Kidney (tissue), 14 donors: Measurements from ENCODE around the gene RAD51B. TPM values are rescaled to one million over a fixed set of nuclear protein-coding genes. Genes with fewer than 3 reads are reported as not detected.

Experiments used
- DNase-seq, 5 donors: peaks; one replicate each; pipeline ENCODE4 v3.0.0-alpha.2; 2013 to 2020
- FAIRE-seq: peaks from 2 replicates; lab custom pipeline; 2012; peaks lifted over from hg19 to GRCh38; lab: Jason Lieb, UNC
- H3K27ac ChIP-seq, 2 donors: one replicate each; pipeline ENCODE4 v1.7.0; 2013; ENCODE audit warnings: low read depth in 2 of 2, low read length in 2 of 2, inconsistent platforms in 1 of 2
- H3K27me3 ChIP-seq: one replicate; pipeline ENCODE4 v1.7.1; 2013; ENCODE audit warnings: low read length, inconsistent platforms; ENCODE audit not compliant: control insufficient read depth, insufficient read depth
- H3K36me3 ChIP-seq, 3 donors: one replicate each; pipeline versions ENCODE4 v1.7.0 to v1.7.1; 2013; ENCODE audit warnings: low read length in 3 of 3, control low read depth in 1 of 3, inconsistent platforms in 1 of 3; ENCODE audit not compliant: insufficient read depth in 3 of 3, control insufficient read depth in 2 of 3
- H3K4me1 ChIP-seq, 3 donors: one replicate each; pipeline versions ENCODE4 v1.7.0 to v1.7.1; 2013; ENCODE audit warnings: low read length in 3 of 3, inconsistent platforms in 1 of 3, low read depth in 1 of 3; ENCODE audit not compliant: control insufficient read depth in 2 of 3, insufficient read depth in 2 of 3
- H3K4me3 ChIP-seq, 3 donors: one replicate each; pipeline versions ENCODE4 v1.7.0 to v1.8.1; 2013; ENCODE audit warnings: low read length in 3 of 3, control low read depth in 1 of 3, inconsistent platforms in 1 of 3
- H3K9ac ChIP-seq, 3 donors: one replicate each; pipeline versions ENCODE4 v1.7.0 to v1.7.1; 2013; ENCODE audit warnings: low read length in 3 of 3, control low read depth in 1 of 3, inconsistent platforms in 1 of 3
- H3K9me3 ChIP-seq, 3 donors: one replicate each; pipeline versions ENCODE4 v1.7.0 to v1.7.1; 2013; ENCODE audit warnings: low read length in 3 of 3, control low read depth in 1 of 3, inconsistent platforms in 1 of 3; ENCODE audit not compliant: control insufficient read depth in 2 of 3, insufficient read depth in 1 of 3
- intact Hi-C: fragments of 100-400 bp; cut with DNase I; formaldehyde crosslinking; loops from one replicate; pipeline ENCODE4 v1.11.1; 2022
- polyA plus RNA-seq: library from polyadenylated mRNA; stranded (reverse); fragments of 350-450 nt; fragmentation: Illumina TruSeq; extraction: RNeasy Lipid Tissue Mini Kit (QIAGEN cat#74804); gene quantifications from one replicate; pipeline ENCODE4 v1.2.3, GENCODE V29; 2014; ENCODE audit warnings: low read depth, low replicate concordance; ENCODE audit not compliant: insufficient read depth
- total RNA-seq: library from RNA; stranded (reverse); fragmentation: NEBNext Ultra II Directional; extraction: Animal tissue kit (Norgen Biotek cat#: 25700); gene quantifications from one replicate; pipeline ENCODE4 v1.2.1, GENCODE V29; 2021
- TF ChIP-seq, protein P1 (sequence below): IDR thresholded peaks from 3 replicates; pipeline ENCODE4 v1.5.1; 2012; ENCODE audit warnings: mild to moderate bottlenecking, moderate library complexity, borderline replicate concordance; ENCODE audit not compliant: insufficient read depth; ENCODE audit errors: extremely low read depth
- donor health status: control.
- donor health status: control.
- donor health status: control.
- donor health status: control.
- donor health status: control.
- donor health status: DM: yes; HTN: yes; CAD: no.
- donor health status: Normal renal cell carcinoma (clear cell type).

RAD51B gene
- total and polyA plus RNA-seq, 2 donors from 2014 or later = 6.9 to 18.0 TPM

DNA sequence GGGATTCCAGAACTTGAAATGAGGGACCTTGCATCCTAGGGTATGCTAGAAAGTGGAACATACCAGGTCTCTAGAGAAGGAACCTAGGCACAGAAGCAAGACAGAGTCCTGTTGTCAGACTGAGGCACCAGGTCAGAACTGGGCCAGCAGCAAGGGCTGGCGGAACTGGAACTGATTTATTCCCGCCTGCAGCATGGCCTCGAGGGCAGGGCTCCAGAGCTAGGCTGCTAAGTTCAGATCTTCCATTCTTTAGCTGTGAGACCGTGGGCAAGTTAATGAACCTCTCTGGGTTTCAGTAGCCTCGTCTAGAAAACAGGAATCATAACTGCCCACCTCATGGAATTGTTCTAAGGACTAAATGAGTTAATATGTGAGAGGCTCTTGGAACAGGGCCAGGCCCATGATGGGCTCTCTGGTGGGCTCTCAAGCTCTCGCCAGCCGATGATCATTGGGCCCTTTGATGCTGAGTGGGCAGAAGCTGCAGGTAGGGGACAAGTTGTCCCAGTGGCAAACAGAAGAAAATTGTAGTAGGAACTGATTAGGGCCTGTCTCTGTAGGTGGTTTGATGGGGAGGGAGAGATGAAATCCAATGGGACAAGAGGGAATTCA, 773.5 kb downstream of the RAD51B start:
- no peak overlapping the region for H3K9ac ChIP-seq
- peaks cover 0 to 9% (median 2%) of the 10 kb centered on the region in 3 donors for H3K4me1 ChIP-seq
- intact Hi-C loops = no loop called here
- H3K9me3 ChIP-seq = no peaks in the 10 kb centered on the region
- H3K27ac ChIP-seq = no peak overlapping the region
- no peak for FAIRE-seq
- H3K27me3 ChIP-seq = no peaks in the 10 kb centered on the region
- no peak overlapping the region for H3K4me3 ChIP-seq
- DNase-seq = no peak
- TF ChIP-seq, protein P1, sequence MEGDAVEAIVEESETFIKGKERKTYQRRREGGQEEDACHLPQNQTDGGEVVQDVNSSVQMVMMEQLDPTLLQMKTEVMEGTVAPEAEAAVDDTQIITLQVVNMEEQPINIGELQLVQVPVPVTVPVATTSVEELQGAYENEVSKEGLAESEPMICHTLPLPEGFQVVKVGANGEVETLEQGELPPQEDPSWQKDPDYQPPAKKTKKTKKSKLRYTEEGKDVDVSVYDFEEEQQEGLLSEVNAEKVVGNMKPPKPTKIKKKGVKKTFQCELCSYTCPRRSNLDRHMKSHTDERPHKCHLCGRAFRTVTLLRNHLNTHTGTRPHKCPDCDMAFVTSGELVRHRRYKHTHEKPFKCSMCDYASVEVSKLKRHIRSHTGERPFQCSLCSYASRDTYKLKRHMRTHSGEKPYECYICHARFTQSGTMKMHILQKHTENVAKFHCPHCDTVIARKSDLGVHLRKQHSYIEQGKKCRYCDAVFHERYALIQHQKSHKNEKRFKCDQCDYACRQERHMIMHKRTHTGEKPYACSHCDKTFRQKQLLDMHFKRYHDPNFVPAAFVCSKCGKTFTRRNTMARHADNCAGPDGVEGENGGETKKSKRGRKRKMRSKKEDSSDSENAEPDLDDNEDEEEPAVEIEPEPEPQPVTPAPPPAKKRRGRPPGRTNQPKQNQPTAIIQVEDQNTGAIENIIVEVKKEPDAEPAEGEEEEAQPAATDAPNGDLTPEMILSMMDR = no peak
- H3K36me3 ChIP-seq = no peaks in the 10 kb centered on the region

DNA sequence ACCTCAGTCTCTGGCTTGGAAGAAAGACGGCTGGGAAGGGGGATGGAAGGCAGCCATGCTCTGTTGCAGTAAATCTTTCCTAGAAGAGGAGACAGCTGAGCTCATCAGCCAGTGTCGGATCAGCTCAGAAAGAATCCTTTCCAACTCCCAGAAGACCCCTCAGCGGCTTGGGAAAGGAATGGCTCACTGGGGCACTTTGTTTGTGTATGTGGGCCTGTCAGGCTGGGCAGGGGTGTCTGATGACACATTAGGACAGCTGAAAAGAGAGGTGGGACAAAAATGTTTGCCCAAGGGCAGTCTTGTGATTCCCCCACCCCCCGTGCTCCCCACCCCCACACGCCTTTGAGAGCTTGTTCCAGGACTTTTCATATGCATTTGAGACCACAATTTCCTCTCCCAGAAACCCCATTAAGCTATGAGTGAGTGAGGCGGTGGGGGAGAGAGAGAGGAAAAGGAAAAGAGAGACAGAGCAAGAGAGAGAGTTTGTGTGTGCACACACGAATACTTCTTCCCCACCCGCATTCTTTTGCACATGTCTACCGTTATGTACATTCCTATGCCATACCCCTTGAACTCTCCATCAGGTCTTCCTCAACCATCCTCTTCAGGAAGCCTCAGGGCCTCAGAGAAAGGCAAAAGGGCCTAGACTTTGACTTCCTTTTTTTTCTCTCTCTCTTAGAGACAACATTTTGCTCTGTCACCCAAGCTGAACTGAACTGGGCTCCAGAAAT, 774.4 kb downstream of the RAD51B start:
- TF ChIP-seq, protein P1 = no peak

DNA sequence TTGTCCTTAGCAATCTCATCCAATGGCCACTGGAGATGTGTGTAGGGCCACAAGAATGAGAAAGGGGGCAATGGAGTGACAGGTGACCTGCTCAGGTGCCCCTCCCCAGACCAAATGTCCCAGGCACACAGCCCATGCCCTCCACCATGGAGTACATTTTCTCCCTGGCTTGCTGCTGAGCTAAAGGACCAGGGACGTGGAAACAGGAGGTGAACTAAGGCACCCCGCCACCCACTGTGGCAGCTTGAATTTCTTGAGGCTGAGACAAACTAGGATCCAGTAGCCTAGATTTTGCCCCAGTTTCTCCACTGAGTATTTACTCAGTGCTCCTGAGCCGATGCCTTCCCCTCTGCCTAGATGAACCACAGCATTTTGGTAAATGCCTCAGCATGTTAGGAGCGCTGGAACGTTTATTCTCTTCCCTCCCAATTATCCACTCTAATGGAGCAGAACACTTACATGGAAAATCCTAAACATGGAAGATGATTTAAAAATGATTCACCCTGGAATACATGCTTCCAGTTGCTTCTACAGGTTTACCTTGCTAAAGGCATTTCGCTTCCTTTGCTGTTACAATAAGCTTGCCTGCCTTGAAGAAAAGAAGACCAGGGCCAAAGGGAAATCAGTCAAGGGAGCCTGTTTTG, 775.3 kb downstream of the RAD51B start:
- Histone ChIP-seq H3K9me3 (no peaks in the 10 kb centered on the region), H3K9ac (no peak overlapping the region), H3K27ac (no peak overlapping the region), H3K4me1 (peaks cover 5 to 13% (median 8%) of the 10 kb centered on the region in 3 donors), H3K27me3 (no peaks in the 10 kb centered on the region), H3K4me3 (no peak overlapping the region), H3K36me3 (no peaks in the 10 kb centered on the region)
- DNase-seq (peak in 1 of 5 donors; percentile 38), FAIRE-seq (no peak)
- TF ChIP-seq, protein P1 = no peak
- intact Hi-C loops = no loop called here

More for the DNA sequence above, 774.4 kb downstream of the RAD51B start:
- Histone ChIP-seq H3K27ac (no peak overlapping the region), H3K4me1 (peaks cover 2 to 15% (median 5%) of the 10 kb centered on the region in 3 donors), H3K36me3 (no peaks in the 10 kb centered on the region), H3K27me3 (no peaks in the 10 kb centered on the region), H3K9me3 (no peaks in the 10 kb centered on the region), H3K4me3 (no peak overlapping the region), H3K9ac (no peak overlapping the region)
- DNase-seq = peak in 4 of 5 donors; percentile 77 to 90 (median 84)
- FAIRE-seq = no peak
- intact Hi-C loops = no loop called here
